Hepatocyte (in vitro differentiated cells): ENCODE data around the gene BCL2. TPM values are rescaled to one million over a fixed set of nuclear protein-coding genes. Genes with fewer than 3 reads are reported as not detected.

ENCODE experiments used
- DNase-seq: peaks from one replicate; pipeline ENCODE4 v3.0.0-alpha.2; 2016; ENCODE audit warnings: low spot score
- H2AFZ ChIP-seq: fragments of 200-600 bp; sonication (generic); 2 replicates; pipeline ENCODE4 v1.6.0; 2016; ENCODE audit warnings: antibody characterized with exemption, mild to moderate bottlenecking
- H3K27ac ChIP-seq: fragments of 200-600 bp; sonication (generic); 2 replicates; pipeline ENCODE4 v1.5.1; 2016; ENCODE audit warnings: mild to moderate bottlenecking
- H3K27me3 ChIP-seq: fragments of 200-600 bp; sonication (generic); 2 replicates; pipeline ENCODE4 v1.6.1; 2016
- H3K36me3 ChIP-seq: fragments of 200-600 bp; sonication (generic); replicated peaks from 2 replicates; pipeline ENCODE4 v1.5.1; 2016; ENCODE audit warnings: low read depth; ENCODE audit not compliant: insufficient read depth
- H3K4me1 ChIP-seq: fragments of 200-600 bp; sonication (generic); 2 replicates; pipeline ENCODE4 v1.5.1; 2016; ENCODE audit warnings: mild to moderate bottlenecking, moderate library complexity; ENCODE audit not compliant: insufficient read depth
- H3K4me2 ChIP-seq: fragments of 200-600 bp; sonication (generic); 2 replicates; pipeline ENCODE4 v1.6.0; 2016
- H3K4me3 ChIP-seq: fragments of 200-600 bp; sonication (generic); 2 replicates; pipeline ENCODE4 v1.5.1; 2016; ENCODE audit warnings: mild to moderate bottlenecking
- H3K79me2 ChIP-seq: fragments of 200-600 bp; sonication (generic); 2 replicates; pipeline ENCODE4 v1.6.0; 2017; ENCODE audit warnings: mild to moderate bottlenecking
- H3K9me2 ChIP-seq: fragments of 200-600 bp; sonication (generic); replicated peaks from 2 replicates; pipeline ENCODE4 v1.6.0; 2017; ENCODE audit warnings: mild to moderate bottlenecking; ENCODE audit not compliant: insufficient read depth
- H3K9me3 ChIP-seq: fragments of 200-600 bp; sonication (generic); 2 replicates; pipeline ENCODE4 v1.5.1; 2016; ENCODE audit warnings: low read depth, mild to moderate bottlenecking
- H4K20me1 ChIP-seq: fragments of 200-600 bp; sonication (generic); 2 replicates; pipeline ENCODE4 v1.6.0; 2016; ENCODE audit warnings: mild to moderate bottlenecking; ENCODE audit not compliant: insufficient read depth, poor library complexity, severe bottlenecking
- CTCF ChIP-seq: fragments of 200-600 bp; sonication (generic); IDR thresholded peaks from 2 replicates; pipeline ENCODE4 v1.5.1; 2016; ENCODE audit warnings: antibody characterized with exemption, mild to moderate bottlenecking; ENCODE audit not compliant: poor library complexity
- EZH2 ChIP-seq: fragments of 200-600 bp; sonication (generic); IDR thresholded peaks from 2 replicates; pipeline ENCODE4 v1.6.1; 2016; ENCODE audit warnings: antibody characterized with exemption, mild to moderate bottlenecking, borderline replicate concordance
- EZH2phosphoT487 ChIP-seq: fragments of 200-600 bp; sonication (generic); IDR thresholded peaks from one replicate; pipeline ENCODE4 v1.6.1; 2018; ENCODE audit warnings: antibody characterized with exemption, mild to moderate bottlenecking, low read depth, moderate library complexity; ENCODE audit not compliant: unreplicated experiment, severe bottlenecking
- WGBS: methylation state at CpG from one replicate; pipeline ENCODE4 v1.1.6; 2016; ENCODE audit warnings: low lambda C conversion rate; ENCODE audit errors: missing lambda C conversion rate; 5-methylcytosine and 5-hydroxymethylcytosine counted together
- polyA plus RNA-seq: library from polyadenylated mRNA; unstranded; fragments of >200 nt; fragmentation: Nextera tagmentation; extraction: Ambion mirVana; gene quantifications from 2 replicates; pipeline ENCODE4 v1.2.1, GENCODE V29; 2016
- total RNA-seq: library from RNA; depleted of rRNA; stranded (reverse); fragments of >200 nt; gene quantifications from 2 replicates; pipeline ENCODE4 v1.2.3, GENCODE V29; 2014

BCL2 gene
- total and polyA plus RNA-seq, 2 experiments from 2014 or later, result 1.0 to 11.4 TPM

DNA sequence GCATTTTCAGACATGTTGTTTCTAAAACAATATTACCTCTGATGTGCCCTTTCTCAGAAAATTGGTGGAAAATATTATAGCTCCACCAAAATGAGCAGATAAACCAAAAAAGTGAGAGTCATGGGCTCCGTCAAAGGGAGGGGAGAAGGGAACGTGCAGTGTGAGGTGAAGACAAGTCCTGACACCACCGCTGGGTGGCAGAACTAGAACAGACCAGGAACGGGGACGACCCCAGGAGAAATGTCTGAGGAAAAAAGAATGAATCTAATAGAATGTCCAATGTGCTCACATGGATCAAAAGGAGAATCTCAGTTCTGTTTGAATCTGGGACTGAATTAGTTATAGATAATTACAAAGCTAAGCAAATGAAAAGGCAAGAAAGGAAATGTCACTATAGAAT is 22.6 kb upstream of the BCL2 start:
- peak; percentile 46 for DNase-seq

GRCh38 chr18:63339920-63340484 is 20.4 kb upstream of the BCL2 start:
- Histone ChIP-seq H3K36me3 (no peaks in the 10 kb centered on the region), H4K20me1 (no peaks in the 10 kb centered on the region), H3K4me3 (no peak overlapping the region), H3K27me3 (no peaks in the 10 kb centered on the region), H3K4me1 (no peaks in the 10 kb centered on the region), H3K9me2 (no peaks in the 10 kb centered on the region), H3K4me2 (no peak overlapping the region), H3K9me3 (no peaks in the 10 kb centered on the region), H2AFZ (no peak overlapping the region), H3K79me2 (no peaks in the 10 kb centered on the region), H3K27ac (no peak overlapping the region)
- TF ChIP-seq CTCF (peak; percentile 57), EZH2phosphoT487 (no peak), EZH2 (no peak)
- peak; percentile 67 for DNase-seq
- WGBS, result 42% methylated on average over 4 of the region's 4 CpGs

More for the DNA sequence above, 22.6 kb upstream of the BCL2 start:
- Histone ChIP-seq H3K4me2 (no peak overlapping the region), H2AFZ (no peak overlapping the region), H3K27me3 (no peaks in the 10 kb centered on the region), H3K36me3 (no peaks in the 10 kb centered on the region), H3K79me2 (no peaks in the 10 kb centered on the region), H3K27ac (no peak overlapping the region), H3K4me3 (no peak overlapping the region), H3K4me1 (no peaks in the 10 kb centered on the region), H3K9me3 (no peaks in the 10 kb centered on the region), H4K20me1 (no peaks in the 10 kb centered on the region), H3K9me2 (no peaks in the 10 kb centered on the region)
- TF ChIP-seq CTCF, result peak; percentile 60
- TF ChIP-seq EZH2phosphoT487, result no peak
- WGBS, result 37% methylated on average over 5 of the region's 5 CpGs

DNA sequence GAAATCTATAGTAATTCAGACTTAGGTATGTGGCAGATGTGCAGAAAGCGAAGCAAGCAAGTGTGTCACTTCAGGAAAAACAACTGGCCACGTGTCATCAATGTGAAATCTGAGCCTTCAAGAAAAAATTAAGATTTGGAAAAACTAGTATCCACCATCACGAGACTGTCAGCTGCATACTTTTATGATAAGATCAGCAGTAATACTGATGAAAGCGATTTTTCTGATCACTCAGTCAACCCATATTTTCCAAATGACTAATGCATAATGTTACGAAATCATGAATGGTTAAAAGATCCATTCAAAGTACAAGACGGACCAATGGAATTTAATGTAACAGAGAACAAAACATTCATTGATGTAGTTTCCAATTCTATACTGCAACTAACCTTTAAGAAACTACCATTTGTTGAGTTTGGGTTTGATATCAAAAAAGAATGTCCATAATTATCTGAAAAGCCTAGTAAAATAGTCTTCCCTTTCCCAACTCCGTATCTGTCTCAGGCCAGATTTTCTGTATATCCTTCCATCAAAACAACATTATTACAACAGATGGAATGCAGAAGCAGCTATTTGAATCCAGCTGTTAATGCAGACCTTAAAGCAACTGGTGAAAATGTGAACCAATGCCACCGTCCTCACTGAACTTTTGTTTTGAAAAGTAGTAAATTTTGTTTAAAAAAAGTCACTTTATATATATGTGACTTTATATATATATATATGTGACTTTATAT is 17.0 kb upstream of the BCL2 start:
- Histone ChIP-seq H3K9me2 (no peaks in the 10 kb centered on the region), H3K9me3 (no peaks in the 10 kb centered on the region), H3K36me3 (no peaks in the 10 kb centered on the region), H4K20me1 (no peaks in the 10 kb centered on the region), H3K4me3 (no peak overlapping the region), H3K27ac (peak overlapping the region; percentile 29), H3K79me2 (no peaks in the 10 kb centered on the region), H2AFZ (no peak overlapping the region), H3K4me2 (no peak overlapping the region), H3K27me3 (no peaks in the 10 kb centered on the region), H3K4me1 (no peaks in the 10 kb centered on the region)
- no peak for TF ChIP-seq CTCF
- TF ChIP-seq EZH2phosphoT487, result no peak
- TF ChIP-seq EZH2, result no peak
- no peak for DNase-seq
- 60% methylated on average over 8 of the region's 8 CpGs for WGBS
